Upper lobe of left lung (tissue), 4 donors: ENCODE data around the gene PRIM2.

Source experiments
- POLR2AphosphoS5 ChIP-seq, 2 donors: sonication (generic); formaldehyde crosslinking; IDR thresholded peaks; one replicate each; pipeline ENCODE4 v1.5.1; 2017; ENCODE audit warnings: antibody characterized with exemption in 2 of 2
- TF ChIP-seq, protein P1 (sequence below), 6 experiments: fragments of 450-650 bp in 4 of 6; fragments of 200-600 bp in 2 of 6; sonication (generic) in 2 of 6; IDR thresholded peaks; one replicate each; pipeline ENCODE4 v1.5.1; 2016 to 2019; ENCODE audit warnings: antibody characterized with exemption in 6 of 6

DNA sequence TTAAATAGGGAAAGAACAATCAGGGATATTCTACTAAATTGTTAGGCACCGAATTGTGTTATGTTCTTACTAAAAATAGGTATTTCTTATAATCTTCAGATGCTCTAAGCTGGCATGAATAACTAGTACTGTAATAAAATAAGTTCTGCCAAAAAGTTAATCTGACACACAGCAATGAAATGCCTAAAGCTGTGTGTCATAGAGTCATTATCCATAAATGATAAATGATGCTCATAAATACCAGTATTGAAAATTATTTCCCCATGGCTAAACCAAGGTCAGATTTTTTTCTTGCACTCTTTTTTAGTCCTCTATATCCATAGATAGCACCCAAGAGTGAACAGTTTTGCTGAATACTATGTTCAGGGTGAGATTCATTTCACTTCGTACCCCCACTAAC is 11.7 kb upstream of the PRIM2 start:
- TF ChIP-seq, protein P1, sequence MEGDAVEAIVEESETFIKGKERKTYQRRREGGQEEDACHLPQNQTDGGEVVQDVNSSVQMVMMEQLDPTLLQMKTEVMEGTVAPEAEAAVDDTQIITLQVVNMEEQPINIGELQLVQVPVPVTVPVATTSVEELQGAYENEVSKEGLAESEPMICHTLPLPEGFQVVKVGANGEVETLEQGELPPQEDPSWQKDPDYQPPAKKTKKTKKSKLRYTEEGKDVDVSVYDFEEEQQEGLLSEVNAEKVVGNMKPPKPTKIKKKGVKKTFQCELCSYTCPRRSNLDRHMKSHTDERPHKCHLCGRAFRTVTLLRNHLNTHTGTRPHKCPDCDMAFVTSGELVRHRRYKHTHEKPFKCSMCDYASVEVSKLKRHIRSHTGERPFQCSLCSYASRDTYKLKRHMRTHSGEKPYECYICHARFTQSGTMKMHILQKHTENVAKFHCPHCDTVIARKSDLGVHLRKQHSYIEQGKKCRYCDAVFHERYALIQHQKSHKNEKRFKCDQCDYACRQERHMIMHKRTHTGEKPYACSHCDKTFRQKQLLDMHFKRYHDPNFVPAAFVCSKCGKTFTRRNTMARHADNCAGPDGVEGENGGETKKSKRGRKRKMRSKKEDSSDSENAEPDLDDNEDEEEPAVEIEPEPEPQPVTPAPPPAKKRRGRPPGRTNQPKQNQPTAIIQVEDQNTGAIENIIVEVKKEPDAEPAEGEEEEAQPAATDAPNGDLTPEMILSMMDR (IDR thresholded peaks at IDR 0.05): no peak
- TF ChIP-seq POLR2AphosphoS5 (IDR thresholded peaks at IDR 0.05): no peak
